HEK293 (cell line): ENCODE results near the gene OPA1.

Experiments used
- CTCF ChIA-PET: fragments of 350-600 bp; formaldehyde crosslinking; extraction: SDS; loops from one replicate; lab custom pipeline; 2021; ENCODE audit warnings: antibody characterized with exemption; lab: Yijun Ruan, JAX
- POLR2A ChIA-PET: fragments of 300-600 bp; formaldehyde crosslinking; extraction: SDS; loops from one replicate; lab custom pipeline; 2020; ENCODE audit warnings: antibody characterized with exemption, inconsistent platforms; lab: Yijun Ruan, JAX
- H3K27ac ChIP-seq: fragments of 200-500 bp; sonication (Bioruptor generic); 2 replicates; pipeline ENCODE4 v1.5.1; 2014; ENCODE audit warnings: low read depth, low read length, control low read depth, inconsistent platforms; ENCODE audit errors: extremely low read depth
- H3K36me3 ChIP-seq, 2 experiments: fragments of 200-500 bp in 1 of 2; sonication (Bioruptor generic) in 1 of 2; 1 replicate in 1 of 2; 2 replicates in 1 of 2; pipeline ENCODE4 v1.5.1; 2014 to 2017; ENCODE audit warnings: inconsistent platforms in 2 of 2, low read length in 2 of 2; ENCODE audit not compliant: control insufficient read depth in 2 of 2, insufficient read depth in 1 of 2
- H3K4me1 ChIP-seq: fragments of 200-500 bp; sonication (Bioruptor generic); 2 replicates; pipeline ENCODE4 v1.5.1; 2014; ENCODE audit warnings: mild to moderate bottlenecking, low read length, inconsistent platforms; ENCODE audit not compliant: control insufficient read depth, insufficient read depth
- H3K4me3 ChIP-seq: 2 replicates; pipeline ENCODE4 v1.5.1; 2011; ENCODE audit warnings: low read depth, mild to moderate bottlenecking, control low read depth, low read length, moderate library complexity
- H3K9me3 ChIP-seq: fragments of 200-500 bp; sonication (Bioruptor generic); 2 replicates; pipeline ENCODE4 v1.5.1; 2014; ENCODE audit warnings: low read depth, low read length, inconsistent platforms; ENCODE audit not compliant: control insufficient read depth, insufficient read depth
- BCL11A ChIP-seq: fragments of 450-650 bp; formaldehyde crosslinking; IDR thresholded peaks from 2 replicates; pipeline ENCODE4 v1.5.1; 2016; ENCODE audit warnings: low read depth, missing biosample characterization, missing genetic modification characterization
- GLI2 ChIP-seq: fragments of 450-650 bp; formaldehyde crosslinking; IDR thresholded peaks from 2 replicates; pipeline ENCODE4; 2017; ENCODE audit warnings: missing biosample characterization, missing genetic modification characterization, low read depth, borderline replicate concordance
- GLIS2 ChIP-seq: fragments of 450-650 bp; formaldehyde crosslinking; IDR thresholded peaks from 2 replicates; pipeline ENCODE4 v1.5.1; 2016; ENCODE audit warnings: missing biosample characterization, missing genetic modification characterization
- HOXC10 ChIP-seq: sonication (generic); formaldehyde crosslinking; IDR thresholded peaks from 2 replicates; pipeline ENCODE4 v1.8.1; 2023; ENCODE audit warnings: mild to moderate bottlenecking, missing genetic modification reagents
- KLF7 ChIP-seq: fragments of 450-650 bp; formaldehyde crosslinking; IDR thresholded peaks from 2 replicates; pipeline ENCODE4 v1.5.1; 2016; ENCODE audit warnings: missing biosample characterization, missing genetic modification characterization, borderline replicate concordance
- PRDM10 ChIP-seq: fragments of 450-650 bp; formaldehyde crosslinking; IDR thresholded peaks from 2 replicates; pipeline ENCODE4 v1.5.1; 2016; ENCODE audit warnings: missing biosample characterization, missing genetic modification characterization
- SCRT2 ChIP-seq: fragments of 450-650 bp; formaldehyde crosslinking; IDR thresholded peaks from 2 replicates; pipeline ENCODE4 v1.5.1; 2016; ENCODE audit warnings: missing biosample characterization, missing genetic modification characterization
- ZBTB7A ChIP-seq: fragments of 450-650 bp; formaldehyde crosslinking; IDR thresholded peaks from 2 replicates; pipeline ENCODE4 v1.5.1; 2016; ENCODE audit warnings: low read depth, missing biosample characterization, missing genetic modification characterization
- ZFP37 ChIP-seq: fragments of 450-650 bp; formaldehyde crosslinking; IDR thresholded peaks from 2 replicates; pipeline ENCODE4 v1.5.1; 2016; ENCODE audit warnings: missing biosample characterization, missing genetic modification characterization
- ZNF112 ChIP-seq: fragments of 450-650 bp; formaldehyde crosslinking; IDR thresholded peaks from 2 replicates; pipeline ENCODE4 v1.5.0; 2017; ENCODE audit warnings: missing biosample characterization, missing genetic modification characterization
- ZNF221 ChIP-seq: fragments of 450-650 bp; formaldehyde crosslinking; IDR thresholded peaks from 2 replicates; pipeline ENCODE4 v1.5.1; 2017; ENCODE audit warnings: missing biosample characterization, missing genetic modification characterization, borderline replicate concordance
- ZNF302 ChIP-seq: fragments of 450-650 bp; formaldehyde crosslinking; IDR thresholded peaks from 2 replicates; pipeline ENCODE4 v1.5.1; 2016; ENCODE audit warnings: missing biosample characterization, missing genetic modification characterization, low read depth
- ZNF423 ChIP-seq: fragments of 450-650 bp; formaldehyde crosslinking; IDR thresholded peaks from 2 replicates; pipeline ENCODE4 v1.5.1; 2016; ENCODE audit warnings: missing biosample characterization, missing genetic modification characterization
- ZNF488 ChIP-seq: fragments of 450-650 bp; formaldehyde crosslinking; IDR thresholded peaks from 2 replicates; pipeline ENCODE4 v1.5.1; 2016; ENCODE audit warnings: missing biosample characterization, missing genetic modification characterization
- ZNF585B ChIP-seq: fragments of 450-650 bp; formaldehyde crosslinking; IDR thresholded peaks from 2 replicates; pipeline ENCODE4 v1.5.1; 2016; ENCODE audit warnings: missing biosample characterization, missing genetic modification characterization
- ZNF600 ChIP-seq: fragments of 450-650 bp; formaldehyde crosslinking; IDR thresholded peaks from 2 replicates; pipeline ENCODE4 v1.5.1; 2016; ENCODE audit warnings: missing biosample characterization, missing genetic modification characterization
- ZNF610 ChIP-seq: fragments of 450-650 bp; formaldehyde crosslinking; IDR thresholded peaks from 2 replicates; pipeline ENCODE4 v1.5.1; 2016; ENCODE audit warnings: missing biosample characterization, missing genetic modification characterization, borderline replicate concordance
- ZNF670 ChIP-seq: fragments of 450-650 bp; formaldehyde crosslinking; IDR thresholded peaks from 2 replicates; pipeline ENCODE4 v1.5.1; 2016; ENCODE audit warnings: missing biosample characterization, missing genetic modification characterization, low read depth
- ZNF701 ChIP-seq: fragments of 450-650 bp; formaldehyde crosslinking; IDR thresholded peaks from 2 replicates; pipeline ENCODE4 v1.5.1; 2016; ENCODE audit warnings: missing biosample characterization, missing genetic modification characterization
- ZXDB ChIP-seq: fragments of 450-650 bp; formaldehyde crosslinking; IDR thresholded peaks from 2 replicates; pipeline ENCODE4 v1.5.1; 2016; ENCODE audit warnings: missing biosample characterization, missing genetic modification characterization
- TF ChIP-seq, protein P1 (sequence below): fragments of 450-650 bp; formaldehyde crosslinking; IDR thresholded peaks from 2 replicates; pipeline ENCODE4 v1.5.1; 2016; ENCODE audit warnings: missing biosample characterization, missing genetic modification characterization
- TF ChIP-seq, protein P2 (sequence below): fragments of 450-650 bp; formaldehyde crosslinking; IDR thresholded peaks from 2 replicates; pipeline ENCODE4 v1.5.1; 2017; ENCODE audit warnings: missing biosample characterization, missing genetic modification characterization
- TF ChIP-seq, protein P3 (sequence below): fragments of 450-650 bp; formaldehyde crosslinking; IDR thresholded peaks from 2 replicates; pipeline ENCODE4 v1.5.1; 2016; ENCODE audit warnings: missing biosample characterization, missing genetic modification characterization

The OPA1 gene

GRCh38 chr3:193711964-193712598 lies 119.1 kb downstream of the OPA1 start (continued):
- TF ChIP-seq, protein P1, sequence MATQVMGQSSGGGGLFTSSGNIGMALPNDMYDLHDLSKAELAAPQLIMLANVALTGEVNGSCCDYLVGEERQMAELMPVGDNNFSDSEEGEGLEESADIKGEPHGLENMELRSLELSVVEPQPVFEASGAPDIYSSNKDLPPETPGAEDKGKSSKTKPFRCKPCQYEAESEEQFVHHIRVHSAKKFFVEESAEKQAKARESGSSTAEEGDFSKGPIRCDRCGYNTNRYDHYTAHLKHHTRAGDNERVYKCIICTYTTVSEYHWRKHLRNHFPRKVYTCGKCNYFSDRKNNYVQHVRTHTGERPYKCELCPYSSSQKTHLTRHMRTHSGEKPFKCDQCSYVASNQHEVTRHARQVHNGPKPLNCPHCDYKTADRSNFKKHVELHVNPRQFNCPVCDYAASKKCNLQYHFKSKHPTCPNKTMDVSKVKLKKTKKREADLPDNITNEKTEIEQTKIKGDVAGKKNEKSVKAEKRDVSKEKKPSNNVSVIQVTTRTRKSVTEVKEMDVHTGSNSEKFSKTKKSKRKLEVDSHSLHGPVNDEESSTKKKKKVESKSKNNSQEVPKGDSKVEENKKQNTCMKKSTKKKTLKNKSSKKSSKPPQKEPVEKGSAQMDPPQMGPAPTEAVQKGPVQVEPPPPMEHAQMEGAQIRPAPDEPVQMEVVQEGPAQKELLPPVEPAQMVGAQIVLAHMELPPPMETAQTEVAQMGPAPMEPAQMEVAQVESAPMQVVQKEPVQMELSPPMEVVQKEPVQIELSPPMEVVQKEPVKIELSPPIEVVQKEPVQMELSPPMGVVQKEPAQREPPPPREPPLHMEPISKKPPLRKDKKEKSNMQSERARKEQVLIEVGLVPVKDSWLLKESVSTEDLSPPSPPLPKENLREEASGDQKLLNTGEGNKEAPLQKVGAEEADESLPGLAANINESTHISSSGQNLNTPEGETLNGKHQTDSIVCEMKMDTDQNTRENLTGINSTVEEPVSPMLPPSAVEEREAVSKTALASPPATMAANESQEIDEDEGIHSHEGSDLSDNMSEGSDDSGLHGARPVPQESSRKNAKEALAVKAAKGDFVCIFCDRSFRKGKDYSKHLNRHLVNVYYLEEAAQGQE (tag by site-specific recombination): no peak
- TF ChIP-seq ZNF302 (tag by site-specific recombination) (no peak), PRDM10 (tag by site-specific recombination) (no peak), GLIS2 (tag by site-specific recombination) (no peak), ZNF423 (no peak), ZNF670 (tag by site-specific recombination) (no peak), ZNF585B (tag by site-specific recombination) (no peak)
- TF ChIP-seq, protein P2, sequence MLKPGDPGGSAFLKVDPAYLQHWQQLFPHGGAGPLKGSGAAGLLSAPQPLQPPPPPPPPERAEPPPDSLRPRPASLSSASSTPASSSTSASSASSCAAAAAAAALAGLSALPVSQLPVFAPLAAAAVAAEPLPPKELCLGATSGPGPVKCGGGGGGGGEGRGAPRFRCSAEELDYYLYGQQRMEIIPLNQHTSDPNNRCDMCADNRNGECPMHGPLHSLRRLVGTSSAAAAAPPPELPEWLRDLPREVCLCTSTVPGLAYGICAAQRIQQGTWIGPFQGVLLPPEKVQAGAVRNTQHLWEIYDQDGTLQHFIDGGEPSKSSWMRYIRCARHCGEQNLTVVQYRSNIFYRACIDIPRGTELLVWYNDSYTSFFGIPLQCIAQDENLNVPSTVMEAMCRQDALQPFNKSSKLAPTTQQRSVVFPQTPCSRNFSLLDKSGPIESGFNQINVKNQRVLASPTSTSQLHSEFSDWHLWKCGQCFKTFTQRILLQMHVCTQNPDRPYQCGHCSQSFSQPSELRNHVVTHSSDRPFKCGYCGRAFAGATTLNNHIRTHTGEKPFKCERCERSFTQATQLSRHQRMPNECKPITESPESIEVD (tag by site-specific recombination): no peak

DNA sequence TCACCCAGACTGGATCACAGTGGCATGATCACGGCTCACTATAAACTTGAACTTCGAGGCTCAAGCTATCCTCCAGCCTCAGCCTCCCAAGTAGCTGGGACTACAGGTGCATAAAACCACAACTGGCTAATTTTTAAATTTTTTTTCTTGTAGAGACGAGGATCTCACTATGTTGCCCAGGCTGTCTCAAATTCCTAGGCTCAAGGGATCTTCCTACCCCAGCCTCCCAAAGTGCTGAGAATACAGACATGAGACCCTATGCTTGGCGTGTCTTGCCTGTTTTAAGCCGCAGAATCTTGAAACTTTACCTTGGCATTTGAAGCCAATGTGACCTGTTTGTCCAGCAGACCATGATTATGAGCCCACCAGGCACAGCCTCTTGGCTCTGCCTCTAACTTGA lies 119.9 kb downstream of the OPA1 start:
- no peaks in the 10 kb centered on the region for H3K36me3 ChIP-seq
- TF ChIP-seq SCRT2 (tag by site-specific recombination): no peak
- TF ChIP-seq ZNF112: no peak
- no peak for TF ChIP-seq KLF7
- TF ChIP-seq ZFP37 (tag by site-specific recombination): no peak
- TF ChIP-seq ZNF610 (tag by site-specific recombination): no peak
- no peak for TF ChIP-seq ZNF701 (tag by site-specific recombination)
- TF ChIP-seq, protein P3, sequence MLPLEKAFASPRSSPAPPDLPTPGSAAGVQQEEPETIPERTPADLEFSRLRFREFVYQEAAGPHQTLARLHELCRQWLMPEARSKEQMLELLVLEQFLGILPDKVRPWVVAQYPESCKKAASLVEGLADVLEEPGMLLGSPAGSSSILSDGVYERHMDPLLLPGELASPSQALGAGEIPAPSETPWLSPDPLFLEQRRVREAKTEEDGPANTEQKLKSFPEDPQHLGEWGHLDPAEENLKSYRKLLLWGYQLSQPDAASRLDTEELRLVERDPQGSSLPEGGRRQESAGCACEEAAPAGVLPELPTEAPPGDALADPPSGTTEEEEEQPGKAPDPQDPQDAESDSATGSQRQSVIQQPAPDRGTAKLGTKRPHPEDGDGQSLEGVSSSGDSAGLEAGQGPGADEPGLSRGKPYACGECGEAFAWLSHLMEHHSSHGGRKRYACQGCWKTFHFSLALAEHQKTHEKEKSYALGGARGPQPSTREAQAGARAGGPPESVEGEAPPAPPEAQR (tag by site-specific recombination): no peak
- no peak for TF ChIP-seq HOXC10
- no peak for TF ChIP-seq ZNF221 (tag by site-specific recombination)
- TF ChIP-seq GLI2 (tag by site-specific recombination): no peak
- TF ChIP-seq ZBTB7A (tag by site-specific recombination): no peak
- TF ChIP-seq ZNF488 (tag by site-specific recombination): no peak
- TF ChIP-seq BCL11A: no peak
- no peak for TF ChIP-seq ZXDB
- TF ChIP-seq ZNF600 (tag by site-specific recombination): no peak
- no peaks in the 10 kb centered on the region for H3K4me1 ChIP-seq
- H3K27ac ChIP-seq: no peak overlapping the region
- POLR2A ChIA-PET: no interaction called here
- CTCF ChIA-PET: interaction anchor here (0.6 kb wide), 1 partner anchor 70 kb away, joined by 3 read pairs; no protein-coding TSS in a partner anchor
- no peaks in the 10 kb centered on the region for H3K9me3 ChIP-seq
- no peak overlapping the region for H3K4me3 ChIP-seq
